Measurements from ENCODE around the gene CYP2A7. TPM values are rescaled to one million over a fixed set of nuclear protein-coding genes. Genes with fewer than 3 reads are reported as not detected.
A peak's percentile ranks its signal among the peaks of the same experiment; 100 is the strongest.
"Not testable (repeated sequence)": the region's sequence is repeated elsewhere in the genome, so short reads cannot be mapped to it uniquely, and the experiment has no call there.

The CYP2A7 gene
- total and polyA plus RNA-seq, 8 donors, result 0.18 to 0.49 (median 0.34) TPM; not detected in 2

DNA sequence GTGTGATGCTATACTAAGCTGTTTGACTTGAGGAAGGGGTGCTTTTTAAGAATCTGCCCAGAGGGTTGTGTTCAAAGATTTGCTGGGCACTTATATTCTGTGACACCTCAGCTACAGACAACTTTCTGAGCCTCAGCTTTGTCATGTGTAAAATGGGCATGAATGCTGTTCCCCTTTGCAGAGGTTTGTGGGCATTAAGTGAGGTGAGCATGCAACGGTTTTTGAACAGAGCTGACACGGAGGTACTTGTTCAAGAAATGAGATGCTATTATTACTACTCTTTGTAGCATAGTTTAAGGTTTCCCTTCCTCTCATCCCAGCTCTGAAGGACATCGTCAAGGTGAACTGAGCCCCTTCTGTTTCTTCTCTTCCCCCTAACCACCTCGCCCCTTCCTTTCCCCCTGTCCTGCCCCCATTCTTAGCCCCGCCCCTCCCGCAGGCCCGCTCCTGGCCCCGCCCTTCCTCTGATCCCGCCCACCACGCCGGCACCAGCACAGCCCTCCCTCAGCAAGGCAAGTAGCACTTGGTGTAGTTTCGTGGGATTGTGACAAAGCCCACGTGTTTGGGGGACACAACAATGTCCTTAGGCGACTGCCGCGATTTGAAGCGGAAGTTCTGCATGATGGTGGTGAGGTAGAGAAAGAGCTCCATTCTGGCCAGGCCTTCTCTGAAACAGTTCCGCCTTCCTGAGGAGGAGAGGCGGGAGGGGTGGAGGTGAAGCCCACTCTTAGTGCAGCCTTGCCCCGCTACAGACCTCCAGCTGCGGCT lies 26.1 kb upstream of the CYP2A7 start:
- ATAC-seq, result peak; percentile 75
- H3K4me3 ChIP-seq, result no peak overlapping the region

DNA sequence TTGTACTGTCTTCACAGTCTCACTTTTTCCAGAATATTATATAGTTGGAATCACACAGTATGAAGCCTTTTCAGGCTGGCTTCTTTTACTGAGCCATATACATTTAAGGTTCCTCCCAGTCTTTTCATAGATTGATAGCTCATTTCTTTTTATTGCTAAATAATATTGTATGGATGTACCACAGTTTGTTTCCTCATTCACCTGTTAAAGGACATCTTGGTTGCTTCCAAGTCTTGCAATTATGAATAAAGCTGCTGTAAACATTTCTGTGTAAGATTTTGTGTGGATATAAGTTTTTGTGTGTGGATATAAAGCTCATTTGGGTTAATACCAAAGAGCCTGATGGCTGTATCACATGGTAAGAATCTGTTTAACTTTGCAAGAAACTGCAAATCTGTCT lies 24.5 kb upstream of the CYP2A7 start:
- TF ChIP-seq, protein P1, sequence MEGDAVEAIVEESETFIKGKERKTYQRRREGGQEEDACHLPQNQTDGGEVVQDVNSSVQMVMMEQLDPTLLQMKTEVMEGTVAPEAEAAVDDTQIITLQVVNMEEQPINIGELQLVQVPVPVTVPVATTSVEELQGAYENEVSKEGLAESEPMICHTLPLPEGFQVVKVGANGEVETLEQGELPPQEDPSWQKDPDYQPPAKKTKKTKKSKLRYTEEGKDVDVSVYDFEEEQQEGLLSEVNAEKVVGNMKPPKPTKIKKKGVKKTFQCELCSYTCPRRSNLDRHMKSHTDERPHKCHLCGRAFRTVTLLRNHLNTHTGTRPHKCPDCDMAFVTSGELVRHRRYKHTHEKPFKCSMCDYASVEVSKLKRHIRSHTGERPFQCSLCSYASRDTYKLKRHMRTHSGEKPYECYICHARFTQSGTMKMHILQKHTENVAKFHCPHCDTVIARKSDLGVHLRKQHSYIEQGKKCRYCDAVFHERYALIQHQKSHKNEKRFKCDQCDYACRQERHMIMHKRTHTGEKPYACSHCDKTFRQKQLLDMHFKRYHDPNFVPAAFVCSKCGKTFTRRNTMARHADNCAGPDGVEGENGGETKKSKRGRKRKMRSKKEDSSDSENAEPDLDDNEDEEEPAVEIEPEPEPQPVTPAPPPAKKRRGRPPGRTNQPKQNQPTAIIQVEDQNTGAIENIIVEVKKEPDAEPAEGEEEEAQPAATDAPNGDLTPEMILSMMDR (IDR thresholded peaks at IDR 0.05), result no peak
- Histone ChIP-seq H3K27ac (no peak overlapping the region), H3K4me1 (no peaks in the 10 kb centered on the region), H3K36me3 (no peaks in the 10 kb centered on the region), H3K9me3 (no peaks in the 10 kb centered on the region), H3K4me3 (no peak overlapping the region), H3K27me3 (peaks cover 0 to 14% of the 10 kb centered on the region in 2 donors)
- DNase-seq (no peak), ATAC-seq (no peak)
- intact Hi-C loops (cut with DNase I), result no loop called here

More for the DNA sequence above, 26.1 kb upstream of the CYP2A7 start:
- Histone ChIP-seq H3K36me3 (no peaks in the 10 kb centered on the region), H3K27me3 (peaks cover 0 to 17% of the 10 kb centered on the region in 2 donors), H3K4me1 (no peaks in the 10 kb centered on the region), H3K9me3 (no peaks in the 10 kb centered on the region), H3K27ac (no peak overlapping the region)
- intact Hi-C loops (cut with DNase I), result no loop called here
- peak in 2 of 4 donors; percentile 5 to 82 for DNase-seq
- TF ChIP-seq, protein P1 (IDR thresholded peaks at IDR 0.05), result no peak

DNA sequence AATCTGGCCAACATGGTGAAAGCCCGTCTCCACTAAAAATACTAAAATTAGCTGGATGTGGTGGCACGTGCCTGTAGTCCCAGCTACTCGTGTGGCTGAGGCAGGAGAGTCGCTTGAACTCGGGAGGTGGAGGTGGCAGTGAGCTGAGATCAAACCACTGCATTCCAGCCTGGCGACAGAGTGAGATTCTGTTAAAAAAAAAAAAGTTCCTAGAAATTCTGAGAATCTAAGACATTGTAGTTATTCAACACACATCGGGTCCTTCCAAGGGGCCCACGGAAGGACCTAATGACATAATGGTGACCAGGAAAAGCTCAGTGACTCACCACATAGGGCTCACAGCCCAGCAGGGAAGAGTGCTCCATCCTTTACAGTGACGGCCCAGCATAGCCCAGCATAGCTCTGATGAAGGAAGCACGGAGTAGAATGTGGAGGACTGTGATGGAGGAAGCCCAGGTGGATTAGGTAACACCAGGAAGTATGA lies 22.7 kb upstream of the CYP2A7 start:
- H3K27me3 ChIP-seq, result peaks cover 0 to 14% of the 10 kb centered on the region in 2 donors
- H3K9me3 ChIP-seq; H3K4me3 ChIP-seq; H3K4me1 ChIP-seq; DNase-seq; H3K27ac ChIP-seq; H3K36me3 ChIP-seq; intact Hi-C loops (cut with DNase I): not testable (repeated sequence)
- peak; percentile 82 for ATAC-seq

DNA sequence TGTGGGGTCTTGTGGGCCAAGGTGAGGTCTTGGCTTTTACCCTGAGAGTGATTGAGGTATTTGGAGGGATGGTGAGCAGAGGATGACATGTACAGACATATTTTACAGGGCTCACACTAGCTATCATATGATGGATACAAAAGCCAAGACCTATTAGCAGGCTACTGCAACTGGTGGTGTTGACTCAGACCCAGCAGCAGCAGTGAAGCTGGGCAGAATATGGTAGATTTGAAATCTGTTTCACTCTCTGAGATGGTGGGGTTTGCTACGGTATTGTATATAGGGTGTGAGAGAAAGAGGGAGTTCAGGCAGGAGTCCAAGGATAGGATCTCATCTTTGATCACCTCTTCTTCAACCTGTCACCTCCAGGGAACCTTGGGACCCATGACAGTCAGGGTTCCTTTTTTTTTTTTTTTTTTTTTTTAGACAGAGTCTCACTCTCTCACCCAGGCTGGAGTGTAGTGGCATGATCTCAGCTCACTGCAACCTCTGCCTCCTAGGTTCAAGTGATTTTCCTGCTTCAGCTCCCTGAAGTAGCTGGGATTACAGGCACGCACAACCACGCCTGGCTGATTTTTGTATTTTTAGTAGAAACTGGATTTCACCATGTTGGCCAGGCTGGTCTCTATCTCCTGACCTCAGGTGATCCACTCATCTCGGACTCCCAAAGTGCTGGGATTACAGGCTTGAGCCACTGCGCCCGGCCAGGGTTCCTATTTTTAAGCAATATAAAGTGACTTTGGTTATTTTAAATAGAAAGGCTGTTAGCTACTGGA lies 20.1 kb upstream of the CYP2A7 start:
- peak; percentile 32 for ATAC-seq
- H3K4me1 ChIP-seq; H3K36me3 ChIP-seq; intact Hi-C loops (cut with DNase I); H3K4me3 ChIP-seq; H3K27me3 ChIP-seq; H3K27ac ChIP-seq; H3K9me3 ChIP-seq; DNase-seq: not testable (repeated sequence)

DNA sequence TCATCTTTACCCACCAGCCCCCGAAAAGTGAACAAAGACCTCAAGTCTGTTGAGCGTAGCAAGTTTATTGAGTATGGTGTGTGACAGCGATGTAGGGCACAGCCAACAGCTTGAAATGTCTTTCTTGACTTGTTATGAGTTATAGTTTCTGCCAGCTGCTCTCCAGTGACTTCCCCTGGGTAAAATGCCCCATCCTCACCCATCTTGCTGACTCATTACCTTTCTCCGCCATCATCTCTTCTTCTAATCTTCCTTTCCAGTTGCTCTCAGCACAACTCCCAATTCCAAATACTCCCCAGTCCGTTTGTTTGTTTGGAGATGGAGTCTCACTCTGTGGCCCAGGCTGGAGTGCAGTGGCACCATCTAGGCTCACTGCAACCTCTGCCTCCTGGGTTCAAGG lies 18.5 kb upstream of the CYP2A7 start:
- H3K27ac ChIP-seq; DNase-seq; ATAC-seq; intact Hi-C loops (cut with DNase I); H3K36me3 ChIP-seq; H3K4me1 ChIP-seq; H3K4me3 ChIP-seq; H3K27me3 ChIP-seq; H3K9me3 ChIP-seq: not testable (repeated sequence)

DNA sequence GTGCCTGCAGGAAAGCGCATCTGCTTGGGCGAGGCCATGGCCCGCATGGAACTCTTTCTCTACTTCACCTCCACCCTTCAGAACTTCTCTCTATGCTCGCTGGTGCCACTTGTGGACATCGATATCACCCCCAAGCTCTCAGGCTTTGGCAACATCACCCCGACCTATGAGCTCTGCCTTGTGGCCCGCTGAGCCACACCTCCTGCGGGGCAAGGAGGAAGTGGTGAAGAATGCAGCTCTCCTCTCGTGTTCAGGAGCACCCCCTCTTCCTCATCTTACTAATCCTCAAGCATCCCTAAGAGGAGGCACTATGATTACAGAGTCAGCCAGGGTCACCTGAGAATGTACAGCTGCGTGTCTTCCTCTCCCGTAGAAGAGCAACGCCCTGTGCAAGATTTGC lies 17.9 kb upstream of the CYP2A7 start:
- peak; percentile 26 for ATAC-seq
- H3K27ac ChIP-seq; H3K36me3 ChIP-seq; DNase-seq; H3K4me3 ChIP-seq; H3K27me3 ChIP-seq; H3K9me3 ChIP-seq; intact Hi-C loops (cut with DNase I); H3K4me1 ChIP-seq: not testable (repeated sequence)

DNA sequence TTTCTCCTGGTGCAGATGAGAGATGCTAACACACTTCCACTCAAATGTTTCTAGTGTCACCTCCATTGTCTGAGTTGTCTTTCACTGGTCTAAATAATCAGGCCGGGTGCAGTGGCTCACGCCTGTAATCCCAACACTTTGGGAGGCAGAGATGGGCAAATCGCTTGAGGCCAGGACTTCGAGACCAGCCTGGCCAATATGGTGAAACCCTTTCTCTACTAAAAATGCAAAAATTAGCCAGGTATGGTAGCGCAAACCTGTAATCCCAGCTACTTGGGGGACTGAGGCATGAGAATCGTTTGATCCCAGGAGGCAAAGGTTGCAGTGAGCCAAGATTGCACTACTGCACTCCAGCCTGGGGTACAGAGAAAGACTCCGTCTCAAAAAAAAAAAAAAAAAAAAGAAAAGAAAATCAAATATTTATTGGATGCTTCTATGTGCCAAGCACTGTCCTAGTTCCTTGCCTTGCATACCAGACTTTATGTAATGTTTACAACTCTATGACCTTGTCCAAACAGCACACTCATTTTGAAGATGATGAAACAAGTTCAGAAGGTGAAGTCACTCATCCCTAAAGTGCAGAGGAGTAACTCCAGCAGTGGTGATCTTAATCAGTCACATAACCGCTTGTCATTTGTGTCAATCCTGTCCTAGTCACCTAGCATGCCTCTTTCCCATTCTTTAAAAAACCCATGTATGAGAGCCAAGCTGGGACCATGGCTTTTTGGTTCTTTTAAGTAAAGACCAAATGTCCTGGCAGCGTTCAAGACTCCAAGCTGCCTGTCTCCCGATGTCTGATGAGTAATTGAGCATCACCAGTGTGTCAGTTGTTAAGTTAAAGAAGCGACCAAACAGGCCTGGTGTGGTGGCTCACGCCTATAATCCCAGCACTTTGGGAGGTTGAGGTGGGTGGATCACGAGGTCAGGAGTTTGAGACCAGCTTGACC lies 15.1 kb upstream of the CYP2A7 start:
- H3K4me1 ChIP-seq; DNase-seq; H3K36me3 ChIP-seq; H3K27ac ChIP-seq; H3K4me3 ChIP-seq; H3K9me3 ChIP-seq; intact Hi-C loops (cut with DNase I); H3K27me3 ChIP-seq: not testable (repeated sequence)
- peak; percentile 56 for ATAC-seq
